ENCODE measurements around the gene SLFN14. TPM values are rescaled to one million over a fixed set of nuclear protein-coding genes. Genes with fewer than 3 reads are reported as not detected.

Gene SLFN14
- total and polyA plus RNA-seq, 2 experiments from 2014 or later, result 0.10 TPM; not detected in 1

GRCh38 chr17:35554668-35555067, 6.0 kb downstream of the SLFN14 start:
- Histone ChIP-seq H3F3A (replicated peaks; ENCODE audit: low read depth) (no peaks in the 10 kb centered on the region), H3K4me3 (no peak overlapping the region), H4K20me1 (replicated peaks; ENCODE audit: insufficient read depth) (no peaks in the 10 kb centered on the region), H3K9me2 (ENCODE audit: insufficient read depth) (no peaks in the 10 kb centered on the region), H3K27me3 (ENCODE audit: insufficient read depth) (no peaks in the 10 kb centered on the region), H2AFZ (no peak overlapping the region; the same call in 1 of the 2 replicates), H3K4me2 (no peak overlapping the region), H3K79me2 (replicated peaks; ENCODE audit: insufficient read depth) (no peaks in the 10 kb centered on the region), H3K36me3 (ENCODE audit: insufficient read depth) (no peaks in the 10 kb centered on the region), H3K4me1 (ENCODE audit: insufficient read depth) (no peaks in the 10 kb centered on the region), H3K27ac (ENCODE audit: low read depth) (no peak overlapping the region)
- Mint-ChIP-seq H3K4me3 (no peak overlapping the region), H3K27ac (no peak overlapping the region), H3K9me3 (no peaks in the 10 kb centered on the region), H3K36me3 (ENCODE audit: low read depth) (no peaks in the 10 kb centered on the region), H3K27me3 (ENCODE audit: insufficient read depth, low read depth, poor library complexity) (peaks cover 3% of the 10 kb centered on the region), H3K4me1 (peaks cover 5% of the 10 kb centered on the region; the same call in 2 of the 3 replicates)
- TF ChIP-seq CREB1 (CRISPR knock-in tag; IDR thresholded peaks at IDR 0.05; ENCODE audit: low read depth), result no peak
- TF ChIP-seq ZNF462 (CRISPR knock-in tag; IDR thresholded peaks at IDR 0.05), result no peak
- no peak for TF ChIP-seq POLR2AphosphoS5 (IDR thresholded peaks at IDR 0.05; ENCODE audit: low read depth)
- no peak for TF ChIP-seq REST (IDR thresholded peaks at IDR 0.05; ENCODE audit: unreplicated experiment)
- TF ChIP-seq ZNF331 (CRISPR knock-in tag; IDR thresholded peaks at IDR 0.05; ENCODE audit: low read depth), result no peak
- no peak for TF ChIP-seq CTCF (conservative IDR thresholded peaks at IDR 0.05; ENCODE audit: low read depth in 2 of 2)
- no peak for TF ChIP-seq JUNB (IDR thresholded peaks at IDR 0.05; ENCODE audit: unreplicated experiment)
- TF ChIP-seq NANOG (IDR thresholded peaks at IDR 0.05; ENCODE audit: borderline replicate concordance), result no peak
- TF ChIP-seq STAT1 (IDR thresholded peaks at IDR 0.05; ENCODE audit: unreplicated experiment), result no peak
- no peak for TF ChIP-seq ZNF114 (CRISPR knock-in tag; IDR thresholded peaks at IDR 0.05)
- ATAC-seq (no peak), DNase-seq (ENCODE audit: low spot score) (no peak)
